Measurements from ENCODE around the gene DGCR8.

Gene DGCR8

DNA sequence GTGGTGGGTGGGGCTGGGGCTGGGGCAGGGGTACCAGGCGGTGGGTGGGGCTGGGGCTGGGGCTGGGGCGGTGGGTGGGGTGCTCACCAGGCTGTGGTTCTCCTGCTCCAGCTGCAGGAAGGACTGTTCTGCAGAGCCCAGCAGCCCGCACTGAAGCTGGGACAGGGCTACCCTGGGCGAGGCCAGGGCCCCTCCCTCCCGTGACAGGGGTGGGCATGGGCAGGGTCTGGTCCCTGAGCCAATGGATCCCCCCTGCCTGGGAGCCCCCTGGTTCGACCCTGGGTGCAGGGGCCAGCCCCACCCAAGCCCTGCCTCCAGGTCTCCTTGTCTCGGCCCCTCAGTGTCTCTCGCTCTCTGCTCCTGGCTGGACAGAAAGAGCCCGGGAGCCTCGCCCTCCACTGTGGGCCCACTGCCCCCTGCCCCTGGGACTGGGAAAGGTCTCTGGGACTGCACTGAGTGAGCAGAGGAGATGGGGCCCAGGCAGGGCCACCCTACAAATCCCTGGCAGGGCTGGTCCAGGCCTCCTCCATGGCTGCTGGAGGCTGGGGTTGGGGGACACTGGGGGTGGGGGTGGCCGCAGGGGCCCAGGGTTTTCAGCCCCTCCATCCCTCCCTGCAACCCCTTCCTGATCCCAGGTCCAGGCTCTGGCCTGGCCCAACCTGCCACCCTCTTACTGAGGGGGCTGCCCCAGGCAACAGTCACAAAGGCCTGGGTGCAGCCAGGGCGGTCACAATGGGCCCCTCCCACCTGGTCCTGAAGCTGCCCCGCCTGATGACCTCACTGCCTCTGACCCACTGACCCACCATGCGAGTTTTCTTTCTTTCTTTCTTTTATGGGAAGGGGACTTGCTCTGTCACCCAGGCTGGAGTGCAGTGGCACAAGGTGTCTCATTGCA lies 70.6 kb downstream of the DGCR8 start, which contains the start of gene CCDC188:
Gene CCDC188, minus strand, starts transcription at position 675 of the 895 bp plus-strand sequence. Its CDS starts 69 bp downstream, at position 606.
- POLR2A ChIA-PET, result interaction anchor here (1.0 kb wide), 1 partner anchor 169 kb away, joined by 3 read pairs; the partner anchor contains the start of gene DGCR6L
- TF ChIP-seq ELF4 (IDR thresholded peaks at IDR 0.05) (no peak), SP1 (IDR thresholded peaks at IDR 0.05) (no peak), ARNT (IDR thresholded peaks at IDR 0.05) (no peak), CTBP1 (IDR thresholded peaks at IDR 0.05; ENCODE audit: borderline replicate concordance) (no peak), SUZ12 (IDR thresholded peaks at IDR 0.05) (no peak), HDGF (IDR thresholded peaks at IDR 0.05; ENCODE audit: borderline replicate concordance) (no peak), L3MBTL2 (conservative IDR thresholded peaks at IDR 0.05) (no peak), LEF1 (IDR thresholded peaks at IDR 0.05; ENCODE audit: borderline replicate concordance) (no peak), FOXA1 (IDR thresholded peaks at IDR 0.05) (no peak), FOXM1 (IDR thresholded peaks at IDR 0.05; ENCODE audit: borderline replicate concordance) (no peak), ZNF384 (IDR thresholded peaks at IDR 0.05) (no peak)
- TF ChIP-seq, protein P1, sequence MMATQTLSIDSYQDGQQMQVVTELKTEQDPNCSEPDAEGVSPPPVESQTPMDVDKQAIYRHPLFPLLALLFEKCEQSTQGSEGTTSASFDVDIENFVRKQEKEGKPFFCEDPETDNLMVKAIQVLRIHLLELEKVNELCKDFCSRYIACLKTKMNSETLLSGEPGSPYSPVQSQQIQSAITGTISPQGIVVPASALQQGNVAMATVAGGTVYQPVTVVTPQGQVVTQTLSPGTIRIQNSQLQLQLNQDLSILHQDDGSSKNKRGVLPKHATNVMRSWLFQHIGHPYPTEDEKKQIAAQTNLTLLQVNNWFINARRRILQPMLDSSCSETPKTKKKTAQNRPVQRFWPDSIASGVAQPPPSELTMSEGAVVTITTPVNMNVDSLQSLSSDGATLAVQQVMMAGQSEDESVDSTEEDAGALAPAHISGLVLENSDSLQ (IDR thresholded peaks at IDR 0.05), result no peak
- DNase-seq (ENCODE audit: extremely low spot score), result no peak
- CTCF ChIA-PET, result no interaction called here

DNA sequence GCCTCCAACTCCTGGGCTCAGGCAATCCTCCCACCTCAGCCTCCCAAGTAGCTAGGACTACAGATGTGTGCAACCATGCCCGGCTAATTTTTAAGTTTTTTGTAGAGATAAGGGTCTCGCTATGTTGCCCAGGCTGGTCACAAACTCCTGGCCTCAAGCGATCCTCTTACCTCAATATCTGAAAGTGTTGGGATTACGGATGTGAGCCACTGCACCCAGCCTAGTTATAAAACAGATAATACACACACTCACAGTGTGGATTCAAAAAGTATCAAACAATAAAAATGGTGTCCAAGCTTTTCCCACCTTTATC lies 71.2 kb downstream of the DGCR8 start:
- ChIA-PET CTCF (no interaction called here), POLR2A (interaction anchor here (1.0 kb wide), 1 partner anchor 169 kb away, joined by 3 read pairs; the partner anchor contains the start of gene DGCR6L)

DNA sequence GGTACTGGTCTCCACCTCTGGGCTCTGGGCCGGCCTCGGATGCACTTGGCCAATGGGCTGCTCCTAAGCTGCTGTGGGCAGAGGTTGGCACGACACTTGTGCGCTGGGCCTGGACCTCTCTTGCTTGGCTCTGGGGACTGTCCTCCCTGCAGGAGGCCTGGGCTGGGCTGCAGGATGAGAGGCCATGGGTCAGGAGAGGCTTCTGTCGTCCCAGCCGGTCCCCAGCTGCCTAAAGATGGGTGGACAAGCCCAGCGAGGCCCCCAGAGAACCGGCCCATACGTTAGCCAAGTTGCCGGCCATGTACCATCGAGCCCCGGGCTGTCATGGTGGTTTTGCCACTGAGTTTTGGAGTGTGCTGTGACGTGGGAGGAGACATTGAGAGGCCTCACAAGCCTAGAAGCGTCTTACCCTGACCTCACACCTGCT lies 72.4 kb downstream of the DGCR8 start:
- CTCF ChIA-PET, result interaction anchor here (0.6 kb wide), 1 partner anchor 41 kb away, joined by 3 read pairs; no protein-coding TSS in a partner anchor
- TF ChIP-seq CTBP1 (IDR thresholded peaks at IDR 0.05; ENCODE audit: borderline replicate concordance), result no peak
- no peak for TF ChIP-seq FOXA1 (IDR thresholded peaks at IDR 0.05)
- TF ChIP-seq SP1 (IDR thresholded peaks at IDR 0.05), result no peak
- TF ChIP-seq FOXK2 (IDR thresholded peaks at IDR 0.05), result no peak
- no peak for TF ChIP-seq SUZ12 (IDR thresholded peaks at IDR 0.05)
- no peak for TF ChIP-seq FOXM1 (IDR thresholded peaks at IDR 0.05; ENCODE audit: borderline replicate concordance)
- no peak for TF ChIP-seq L3MBTL2 (conservative IDR thresholded peaks at IDR 0.05)
- no peak for TF ChIP-seq TARDBP (IDR thresholded peaks at IDR 0.05)
- no peak for TF ChIP-seq LEF1 (IDR thresholded peaks at IDR 0.05; ENCODE audit: borderline replicate concordance)
- no peak for TF ChIP-seq ARNT (IDR thresholded peaks at IDR 0.05)
- TF ChIP-seq HDGF (IDR thresholded peaks at IDR 0.05; ENCODE audit: borderline replicate concordance), result no peak
- no peak for TF ChIP-seq ZNF384 (IDR thresholded peaks at IDR 0.05)
- TF ChIP-seq, protein P1 (IDR thresholded peaks at IDR 0.05), result no peak
- TF ChIP-seq NFRKB (IDR thresholded peaks at IDR 0.05), result no peak
- DNase-seq (ENCODE audit: extremely low spot score), result no peak

More for the DNA sequence above, 71.2 kb downstream of the DGCR8 start:
- DNase-seq (ENCODE audit: extremely low spot score), result no peak
- TF ChIP-seq HDGF (IDR thresholded peaks at IDR 0.05; ENCODE audit: borderline replicate concordance) (no peak), SP1 (IDR thresholded peaks at IDR 0.05) (no peak), SUZ12 (IDR thresholded peaks at IDR 0.05) (no peak), ELF4 (IDR thresholded peaks at IDR 0.05) (no peak), FOXK2 (IDR thresholded peaks at IDR 0.05) (no peak)
- TF ChIP-seq, protein P1 (IDR thresholded peaks at IDR 0.05), result no peak

DNA sequence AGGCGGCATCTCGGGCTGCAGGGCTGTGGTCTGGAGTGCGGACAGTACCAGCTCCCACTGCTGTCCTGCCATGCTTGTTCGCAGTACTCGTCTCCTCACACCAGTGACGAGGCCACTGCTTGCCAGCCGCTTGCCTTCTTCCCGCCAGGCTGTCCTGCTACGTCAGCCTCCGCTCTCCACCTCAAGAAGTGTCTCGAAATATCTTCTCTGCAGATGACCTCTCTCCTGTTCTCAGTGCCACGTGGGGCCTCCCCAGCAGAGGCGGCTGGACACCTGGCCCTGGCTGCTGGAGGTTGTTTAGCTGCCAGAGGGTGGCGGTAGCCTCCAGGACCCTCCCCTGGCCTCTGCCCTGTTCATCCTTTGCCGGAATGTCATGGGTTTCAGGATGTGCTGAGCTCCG lies 73.9 kb downstream of the DGCR8 start:
- ChIA-PET CTCF (interaction anchor here (0.6 to 1.6 kb wide), 3 partner anchors 84 to 131 kb away, joined by 3 to 5 read pairs (median 3); no protein-coding TSS in a partner anchor), POLR2A (no interaction called here)
- TF ChIP-seq HDGF (IDR thresholded peaks at IDR 0.05; ENCODE audit: borderline replicate concordance), result no peak
- no peak for TF ChIP-seq ZNF384 (IDR thresholded peaks at IDR 0.05)
- no peak for TF ChIP-seq SP1 (IDR thresholded peaks at IDR 0.05)
- TF ChIP-seq FOXM1 (IDR thresholded peaks at IDR 0.05; ENCODE audit: borderline replicate concordance), result no peak
- no peak for TF ChIP-seq TARDBP (IDR thresholded peaks at IDR 0.05)
- no peak for TF ChIP-seq BHLHE40 (IDR thresholded peaks at IDR 0.05; ENCODE audit: borderline replicate concordance)
- no peak for TF ChIP-seq NFRKB (IDR thresholded peaks at IDR 0.05)
- TF ChIP-seq FOXA1 (IDR thresholded peaks at IDR 0.05), result no peak
- TF ChIP-seq, protein P1 (IDR thresholded peaks at IDR 0.05), result no peak
- TF ChIP-seq ELF4 (IDR thresholded peaks at IDR 0.05), result no peak
- TF ChIP-seq CTBP1 (IDR thresholded peaks at IDR 0.05; ENCODE audit: borderline replicate concordance), result no peak
- TF ChIP-seq L3MBTL2 (conservative IDR thresholded peaks at IDR 0.05), result no peak
- TF ChIP-seq SUZ12 (IDR thresholded peaks at IDR 0.05), result no peak
- TF ChIP-seq FOXK2 (IDR thresholded peaks at IDR 0.05), result no peak
- no peak for TF ChIP-seq ARNT (IDR thresholded peaks at IDR 0.05)
- no peak for TF ChIP-seq LEF1 (IDR thresholded peaks at IDR 0.05; ENCODE audit: borderline replicate concordance)
- DNase-seq (ENCODE audit: extremely low spot score), result no peak

More for the DNA sequence above, 72.4 kb downstream of the DGCR8 start:
- POLR2A ChIA-PET, result no interaction called here

DNA sequence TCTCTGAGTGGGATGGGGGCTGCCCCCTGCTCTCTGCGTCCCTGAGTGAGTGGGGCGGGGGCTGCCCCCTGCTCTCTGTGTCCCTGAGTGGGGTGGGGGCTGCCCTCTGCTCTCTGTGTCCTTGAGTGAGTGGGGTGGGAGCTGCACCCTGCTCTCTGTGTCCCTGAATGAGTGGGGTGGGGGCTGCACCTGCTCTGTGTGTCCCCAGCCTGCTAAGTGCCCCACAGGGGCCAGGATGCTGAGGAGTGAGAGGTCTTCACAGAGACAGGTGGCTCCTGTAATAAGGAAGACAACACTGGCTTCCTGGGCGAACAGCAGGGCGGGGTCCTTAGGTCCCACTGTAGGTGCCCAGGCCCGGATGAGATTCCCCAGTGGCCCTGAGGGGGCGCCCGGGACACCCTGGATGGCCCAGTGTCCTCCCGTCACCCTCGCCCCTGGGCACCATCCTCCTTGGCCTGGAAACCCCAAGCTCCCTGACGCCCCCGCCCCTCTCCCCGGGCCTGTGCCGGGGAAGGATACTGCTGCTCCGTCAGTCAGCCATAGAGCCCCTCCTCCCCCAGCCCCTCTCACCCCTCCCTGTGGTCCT lies 74.7 kb downstream of the DGCR8 start:
- CTCF ChIA-PET, result interaction anchor here (1.6 kb wide), 1 partner anchor 84 kb away, joined by 5 read pairs; no protein-coding TSS in a partner anchor
- no peak for DNase-seq (ENCODE audit: extremely low spot score)
- no peak for TF ChIP-seq LEF1 (IDR thresholded peaks at IDR 0.05; ENCODE audit: borderline replicate concordance)
- TF ChIP-seq ZNF384 (IDR thresholded peaks at IDR 0.05), result no peak
- TF ChIP-seq HDGF (IDR thresholded peaks at IDR 0.05; ENCODE audit: borderline replicate concordance), result no peak
- TF ChIP-seq ELF4 (IDR thresholded peaks at IDR 0.05), result no peak
- no peak for TF ChIP-seq FOXM1 (IDR thresholded peaks at IDR 0.05; ENCODE audit: borderline replicate concordance)
- no peak for TF ChIP-seq CTBP1 (IDR thresholded peaks at IDR 0.05; ENCODE audit: borderline replicate concordance)
- no peak for TF ChIP-seq FOXK2 (IDR thresholded peaks at IDR 0.05)
- no peak for TF ChIP-seq SUZ12 (IDR thresholded peaks at IDR 0.05)
- TF ChIP-seq ARNT (IDR thresholded peaks at IDR 0.05), result no peak
- TF ChIP-seq NFRKB (IDR thresholded peaks at IDR 0.05), result no peak
- no peak for TF ChIP-seq TARDBP (IDR thresholded peaks at IDR 0.05)
- TF ChIP-seq L3MBTL2 (conservative IDR thresholded peaks at IDR 0.05), result no peak
- TF ChIP-seq BHLHE40 (IDR thresholded peaks at IDR 0.05; ENCODE audit: borderline replicate concordance), result no peak
- POLR2A ChIA-PET, result no interaction called here
